Endodermal cell (in vitro differentiated cells): ENCODE results near the gene FLNC. TPM values are rescaled to one million over a fixed set of nuclear protein-coding genes. Genes with fewer than 3 reads are reported as not detected.

Experiments
- DNase-seq: peaks from one replicate; pipeline ENCODE4 v3.0.0-alpha.2; 2017
- H3K27ac ChIP-seq: 2 replicates; pipeline ENCODE4 v1.5.1; 2013; ENCODE audit warnings: mild to moderate bottlenecking, low read depth, low read length, moderate library complexity
- H3K27me3 ChIP-seq: 2 replicates; pipeline ENCODE4 v1.6.1; 2013; ENCODE audit warnings: mild to moderate bottlenecking, low read length, moderate library complexity; ENCODE audit not compliant: insufficient read depth, control insufficient read depth, poor library complexity, severe bottlenecking
- H3K36me3 ChIP-seq: 2 replicates; pipeline ENCODE4 v1.7.0; 2013; ENCODE audit warnings: mild to moderate bottlenecking, low read length, moderate library complexity; ENCODE audit not compliant: control insufficient read depth, insufficient read depth
- H3K4me1 ChIP-seq: one replicate; pipeline ENCODE4 v1.7.0; 2013; ENCODE audit warnings: low read length; ENCODE audit not compliant: control insufficient read depth, insufficient read depth
- H3K4me3 ChIP-seq: 2 replicates; pipeline ENCODE4 v1.5.1; 2013; ENCODE audit warnings: mild to moderate bottlenecking, low read length, moderate library complexity
- H3K9ac ChIP-seq: 2 replicates; pipeline ENCODE4 v1.6.1; 2013; ENCODE audit warnings: mild to moderate bottlenecking, low read length, moderate library complexity; ENCODE audit not compliant: poor library complexity, severe bottlenecking; ENCODE audit errors: extremely low read depth
- H3K9me3 ChIP-seq: 2 replicates; pipeline ENCODE4 v1.6.1; 2013; ENCODE audit warnings: mild to moderate bottlenecking, low read length, moderate library complexity; ENCODE audit not compliant: control insufficient read depth
- H3K27ac Mint-ChIP-seq: 2 replicates; pipeline ENCODE4 v1.8.0; 2020; ENCODE audit warnings: mixed read lengths
- H3K27me3 Mint-ChIP-seq: 2 replicates; pipeline ENCODE4 v1.8.0; 2021; ENCODE audit warnings: mild to moderate bottlenecking, mixed read lengths; ENCODE audit not compliant: insufficient read depth
- H3K36me3 Mint-ChIP-seq: 2 replicates; pipeline ENCODE4 v1.8.0; 2020; ENCODE audit warnings: low read depth, mixed read lengths
- H3K4me1 Mint-ChIP-seq: 2 replicates; pipeline ENCODE4 v1.8.0; 2020; ENCODE audit warnings: mixed read lengths
- H3K4me3 Mint-ChIP-seq: 2 replicates; pipeline ENCODE4 v1.8.0; 2020; ENCODE audit warnings: mild to moderate bottlenecking, moderate library complexity, mixed read lengths
- H3K9me3 Mint-ChIP-seq: 2 replicates; pipeline ENCODE4 v1.8.0; 2020; ENCODE audit warnings: mild to moderate bottlenecking, mixed read lengths
- CTCF ChIP-seq: fragments of 200-600 bp; sonication (generic); conservative IDR thresholded peaks from 2 replicates; pipeline ENCODE4 v1.5.0; 2021; ENCODE audit warnings: antibody characterized with exemption, mild to moderate bottlenecking
- WGBS, 2 experiments: methylation state at CpG; one replicate each; pipeline versions ENCODE4 v1.1.5 to v1.1.7; 2013; ENCODE audit warnings: missing lambda C conversion rate in 2 of 2, mixed read lengths in 1 of 2; ENCODE audit not compliant: insufficient coverage in 1 of 2, insufficient read length in 1 of 2; 5-methylcytosine and 5-hydroxymethylcytosine counted together
- total RNA-seq, 2 donors: library from RNA; stranded (reverse); fragmentation: NEBNext Ultra II Directional in 1 of 2; extraction: Animal tissue kit (Norgen Biotek cat#: 25700) in 1 of 2; gene quantifications; 2 replicates in 1 of 2; 3 replicates in 1 of 2; pipeline ENCODE4 v1.2.1, GENCODE V29; 2021

The FLNC gene
- total RNA-seq, 2 donors from 2014 or later, result 6.6 to 11.5 TPM

GRCh38 chr7:128832880-128833147 lies 2.6 kb downstream of the FLNC start:
- Mint-ChIP-seq H3K4me3 (peak overlapping the region; percentile 63), H3K4me1 (peaks cover 22% of the 10 kb centered on the region), H3K27ac (no peak overlapping the region), H3K27me3 (peaks cover 39% of the 10 kb centered on the region), H3K36me3 (no peaks in the 10 kb centered on the region), H3K9me3 (no peaks in the 10 kb centered on the region)
- no peaks in the 10 kb centered on the region for H3K9me3 ChIP-seq
- H3K27me3 ChIP-seq, result peaks cover 11% of the 10 kb centered on the region
- H3K9ac ChIP-seq, result peak overlapping the region; percentile 11
- DNase-seq, result no peak
- H3K4me1 ChIP-seq, result peaks cover 7% of the 10 kb centered on the region
- H3K4me3 ChIP-seq, result peak overlapping the region; percentile 73
- no peak for TF ChIP-seq CTCF
- WGBS, 2 experiments, result 17 to 28% methylated on average over 2 of the region's 2 CpGs
- H3K27ac ChIP-seq, result peak overlapping the region; percentile 99
- peaks cover 11% of the 10 kb centered on the region for H3K36me3 ChIP-seq

- peaks cover 11% of the 10 kb centered on the region for H3K27me3 ChIP-seq
- no peak overlapping the region for H3K9ac ChIP-seq
- 26 to 28% methylated on average over 5 to 13 of the region's 13 CpGs for WGBS, 2 experiments
- H3K4me1 ChIP-seq, result peaks cover 7% of the 10 kb centered on the region
- H3K36me3 ChIP-seq, result peaks cover 15% of the 10 kb centered on the region
- Mint-ChIP-seq H3K9me3 (no peaks in the 10 kb centered on the region), H3K36me3 (no peaks in the 10 kb centered on the region), H3K4me1 (peaks cover 17% of the 10 kb centered on the region), H3K4me3 (peak overlapping the region; percentile 63), H3K27ac (no peak overlapping the region), H3K27me3 (peaks cover 34% of the 10 kb centered on the region)
- no peak for TF ChIP-seq CTCF
- peak overlapping the region; percentile 73 for H3K4me3 ChIP-seq
- peak overlapping the region; percentile 99 for H3K27ac ChIP-seq
- no peaks in the 10 kb centered on the region for H3K9me3 ChIP-seq
- DNase-seq, result peak; percentile 79
Observed at GRCh38 chr7:128833148-128833945, 3.1 kb downstream of the FLNC start.

GRCh38 chr7:128833946-128834325 lies 3.7 kb downstream of the FLNC start:
- no peak for TF ChIP-seq CTCF
- no peaks in the 10 kb centered on the region for H3K36me3 Mint-ChIP-seq
- H3K27me3 Mint-ChIP-seq, result peaks cover 29% of the 10 kb centered on the region
- H3K27me3 ChIP-seq, result peaks cover 11% of the 10 kb centered on the region
- no peak for DNase-seq
- no peaks in the 10 kb centered on the region for H3K9me3 Mint-ChIP-seq
- peaks cover 15% of the 10 kb centered on the region for H3K36me3 ChIP-seq
- peak overlapping the region; percentile 99 for H3K27ac ChIP-seq
- no peaks in the 10 kb centered on the region for H3K9me3 ChIP-seq
- no peak overlapping the region for H3K9ac ChIP-seq
- H3K4me1 Mint-ChIP-seq, result peaks cover 16% of the 10 kb centered on the region
- no peak overlapping the region for H3K4me3 ChIP-seq
- H3K4me1 ChIP-seq, result peaks cover 7% of the 10 kb centered on the region
- H3K4me3 Mint-ChIP-seq, result no peak overlapping the region
- 36% methylated on average over 2 of the region's 4 CpGs; no CpG with 5 or more reads in 1 of the 2 experiments for WGBS, 2 experiments
- no peak overlapping the region for H3K27ac Mint-ChIP-seq
